ENCODE results near the gene NPB.

The NPB gene

GRCh38 chr17:81869221-81870130, 32.6 kb upstream of the NPB start:
- DNase-seq (ENCODE audit: low read depth in 3 of 3), result no peak

GRCh38 chr17:81870131-81870980, 31.7 kb upstream of the NPB start:
- no peak for DNase-seq (ENCODE audit: low read depth in 3 of 3)

- DNase-seq (ENCODE audit: low read depth in 3 of 3), result no peak
Measured at GRCh38 chr17:81870981-81871386, 31.1 kb upstream of the NPB start, which contains the start of gene ARHGDIA. ARHGDIA (minus strand) TSS chr17:81871337; CDS start chr17:81869930, 1,407 bp downstream.

DNA sequence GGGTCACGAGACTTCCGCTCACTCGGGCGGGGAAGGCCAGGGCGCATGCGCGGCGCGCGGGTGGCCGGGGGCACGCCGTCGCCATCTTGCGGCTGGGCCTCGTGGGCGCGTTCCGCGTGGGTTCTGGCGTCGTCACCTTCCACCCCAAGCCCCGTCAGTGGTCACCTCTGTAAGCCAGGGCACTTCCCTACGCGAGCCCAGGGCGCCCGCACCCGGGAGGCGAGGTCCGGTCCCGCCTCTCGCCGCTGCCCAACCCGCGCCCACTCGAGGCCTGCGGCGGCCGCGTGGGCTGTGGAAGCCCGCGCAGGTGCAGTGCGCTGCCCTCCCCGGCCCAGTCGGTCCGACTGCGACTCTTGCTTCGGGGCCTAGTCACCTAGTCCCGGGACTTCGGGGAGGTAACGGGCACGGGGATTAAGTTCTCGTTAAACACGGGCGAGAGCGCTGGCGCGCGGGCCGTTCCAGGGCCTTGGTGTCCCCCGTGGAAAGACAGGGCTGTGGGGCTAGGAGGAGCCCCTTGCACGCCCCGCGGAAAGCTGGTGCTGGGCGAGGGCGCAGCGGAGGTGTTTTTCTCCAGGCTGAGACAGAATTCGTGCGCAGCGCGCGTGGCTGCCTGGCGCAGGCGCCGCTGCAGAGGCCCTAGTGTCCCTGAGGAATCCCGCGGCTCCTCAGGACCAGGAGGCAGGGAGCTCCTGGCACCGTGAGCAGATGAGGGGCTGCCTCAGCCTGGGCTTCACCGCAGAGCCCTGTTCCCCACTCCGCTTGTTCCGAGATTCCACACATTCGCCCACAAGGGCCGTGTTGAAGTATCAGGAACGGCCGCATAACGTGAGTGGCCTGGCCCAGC, 30.4 kb upstream of the NPB start:
- peak; percentile 93 to 96 (median 95) for DNase-seq (ENCODE audit: low read depth in 3 of 3)

DNA sequence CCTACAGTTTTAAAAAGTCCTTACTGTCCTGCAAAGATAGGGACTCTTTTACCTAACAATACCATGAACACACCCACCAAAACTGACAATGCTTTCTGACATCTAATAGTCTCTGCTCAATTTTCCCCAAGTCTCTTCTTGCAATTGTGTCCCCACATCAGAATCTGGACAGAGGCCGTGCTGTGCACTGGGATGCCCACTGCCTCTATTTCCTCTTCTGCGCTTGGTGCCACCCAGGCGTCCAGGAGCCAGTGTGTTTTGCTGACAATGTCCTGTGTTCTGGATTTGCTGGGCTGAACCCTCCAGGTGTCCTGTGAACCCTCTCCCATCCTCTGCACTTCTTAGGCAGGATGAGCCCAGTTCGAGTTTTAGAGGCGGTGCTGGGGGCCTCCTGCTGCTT, 24.5 kb upstream of the NPB start:
- no peak for DNase-seq (ENCODE audit: low read depth in 3 of 3)

DNA sequence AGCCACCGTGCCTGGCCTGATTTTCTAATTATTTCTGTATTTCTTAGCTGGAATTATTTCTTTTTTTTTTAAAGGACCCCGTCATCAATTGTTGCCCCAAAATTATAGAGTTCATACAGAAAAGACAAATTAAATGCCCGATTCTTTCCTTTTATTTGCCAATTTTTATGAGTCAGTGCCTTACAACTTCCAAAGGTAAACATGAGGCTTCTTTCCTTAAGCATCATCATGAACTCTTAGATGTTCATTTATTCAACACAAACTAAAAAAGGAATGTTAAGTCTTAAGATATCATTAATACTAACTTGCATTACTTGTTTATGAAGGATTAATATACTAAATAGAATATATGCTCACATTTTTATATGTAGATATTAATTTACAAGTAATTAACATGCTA, 23.7 kb upstream of the NPB start:
- DNase-seq (ENCODE audit: low read depth in 3 of 3), result no peak

DNA sequence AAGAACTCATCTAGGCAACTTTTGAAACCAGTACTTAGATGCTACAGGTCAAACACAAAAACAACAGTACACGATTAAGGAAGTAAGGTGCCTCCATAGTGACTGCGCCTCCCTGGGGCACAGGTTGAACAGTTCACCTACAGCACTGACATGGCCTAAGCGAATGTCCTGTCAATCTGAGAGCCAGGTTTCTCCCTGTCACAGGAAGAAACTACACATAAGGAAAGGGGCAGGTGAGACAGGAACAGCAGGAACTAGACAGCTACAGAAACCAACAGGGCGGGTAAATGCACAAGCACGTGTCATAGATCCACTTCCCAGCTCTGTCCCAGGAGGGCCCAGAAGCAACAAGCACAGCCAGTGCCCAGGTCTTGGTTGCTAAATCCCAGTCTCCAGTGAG, 22.9 kb upstream of the NPB start:
- DNase-seq (ENCODE audit: low read depth in 3 of 3), result no peak

DNA sequence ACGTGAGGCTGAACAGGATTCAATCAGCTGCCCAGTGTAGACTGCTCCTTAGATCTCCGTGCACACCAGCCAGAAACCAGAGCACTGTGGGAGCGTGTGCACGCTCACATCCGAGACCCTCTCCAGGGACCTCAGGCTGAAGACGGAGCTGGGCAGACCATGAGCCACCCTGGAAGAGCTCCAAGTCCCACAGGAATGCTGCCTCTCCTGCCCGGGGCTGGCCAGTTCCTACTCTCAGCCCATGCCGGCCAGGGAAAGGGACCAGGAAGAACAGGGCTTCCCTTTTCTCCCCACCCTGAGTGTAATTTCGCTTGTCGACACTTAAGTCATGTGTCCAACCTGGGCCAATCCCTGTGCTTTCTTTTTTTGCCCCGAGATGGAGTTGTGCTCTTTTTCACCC, 17.5 kb upstream of the NPB start:
- DNase-seq (ENCODE audit: low read depth in 3 of 3), result no peak

DNA sequence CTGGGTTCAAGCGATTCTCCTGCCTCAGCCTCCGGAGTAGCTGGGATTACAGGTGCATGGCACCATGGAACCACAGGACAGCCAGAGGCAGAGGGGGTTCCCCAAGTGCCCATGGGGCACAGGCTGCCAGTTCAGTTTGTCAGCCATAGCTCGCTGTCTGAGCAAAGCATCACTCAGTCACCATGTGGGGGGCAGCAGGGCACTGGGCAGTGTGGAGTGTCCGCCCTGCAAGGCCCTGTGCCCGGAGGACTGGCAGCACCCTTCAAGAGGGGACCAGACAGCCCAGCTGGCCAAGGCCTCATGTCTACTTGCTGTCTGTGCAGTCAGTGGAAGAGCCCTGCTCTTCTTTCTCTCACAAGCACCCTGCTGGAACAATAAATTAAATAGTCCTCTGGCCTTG, 17.1 kb upstream of the NPB start:
- no peak for DNase-seq (ENCODE audit: low read depth in 3 of 3)

DNA sequence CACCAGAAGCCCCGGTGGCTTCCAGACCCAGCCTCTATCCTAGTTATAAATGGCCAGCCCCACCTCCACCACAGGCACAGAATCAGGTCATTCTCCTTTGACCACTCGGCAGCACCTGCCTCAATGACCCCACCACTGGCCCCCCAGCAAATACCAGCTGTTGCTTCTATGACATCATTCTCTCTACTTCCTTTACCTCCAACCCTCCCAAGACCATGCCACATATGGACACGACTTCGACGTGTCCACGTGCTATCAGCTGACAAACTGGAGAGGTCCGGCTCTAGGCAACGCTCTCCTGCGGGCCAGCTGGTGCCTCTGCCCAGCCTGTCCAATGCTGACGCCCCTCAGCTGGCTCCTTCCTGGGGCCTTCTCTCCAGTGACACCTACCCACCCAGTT, 16.6 kb upstream of the NPB start:
- no peak for DNase-seq (ENCODE audit: low read depth in 3 of 3)

DNA sequence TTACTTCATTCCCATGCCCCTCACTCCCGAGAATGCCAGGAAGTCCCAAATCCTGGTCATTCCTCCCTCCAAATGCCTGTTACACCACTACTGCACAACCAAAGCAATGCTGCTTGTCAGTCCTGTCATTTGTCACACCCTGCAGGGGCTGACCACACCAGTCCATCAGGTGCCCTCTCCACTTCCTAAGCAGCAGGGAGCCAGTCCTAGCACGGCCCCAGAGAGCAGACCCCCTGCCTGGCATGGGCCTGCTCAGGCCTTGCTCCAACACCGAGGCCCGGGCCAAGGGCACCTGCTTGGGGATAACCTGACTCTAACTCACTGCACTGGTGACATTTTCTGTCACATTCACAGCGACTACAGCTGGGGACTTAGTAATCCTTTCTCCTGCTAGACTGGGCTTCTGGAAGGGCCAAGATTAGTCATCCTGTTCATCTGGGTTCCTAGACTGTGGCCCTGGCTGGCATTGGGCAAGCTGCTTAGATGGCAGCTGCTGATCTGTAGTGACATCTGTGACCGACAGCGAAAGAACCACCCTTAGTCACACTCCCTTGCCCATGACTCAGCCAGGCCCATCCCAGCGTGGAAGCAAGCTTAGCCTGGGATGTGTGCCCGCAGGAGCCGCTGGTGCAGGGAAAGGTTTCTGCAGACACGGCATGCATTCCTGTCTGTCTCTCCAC, 16.0 kb upstream of the NPB start:
- no peak for DNase-seq (ENCODE audit: low read depth in 3 of 3)

DNA sequence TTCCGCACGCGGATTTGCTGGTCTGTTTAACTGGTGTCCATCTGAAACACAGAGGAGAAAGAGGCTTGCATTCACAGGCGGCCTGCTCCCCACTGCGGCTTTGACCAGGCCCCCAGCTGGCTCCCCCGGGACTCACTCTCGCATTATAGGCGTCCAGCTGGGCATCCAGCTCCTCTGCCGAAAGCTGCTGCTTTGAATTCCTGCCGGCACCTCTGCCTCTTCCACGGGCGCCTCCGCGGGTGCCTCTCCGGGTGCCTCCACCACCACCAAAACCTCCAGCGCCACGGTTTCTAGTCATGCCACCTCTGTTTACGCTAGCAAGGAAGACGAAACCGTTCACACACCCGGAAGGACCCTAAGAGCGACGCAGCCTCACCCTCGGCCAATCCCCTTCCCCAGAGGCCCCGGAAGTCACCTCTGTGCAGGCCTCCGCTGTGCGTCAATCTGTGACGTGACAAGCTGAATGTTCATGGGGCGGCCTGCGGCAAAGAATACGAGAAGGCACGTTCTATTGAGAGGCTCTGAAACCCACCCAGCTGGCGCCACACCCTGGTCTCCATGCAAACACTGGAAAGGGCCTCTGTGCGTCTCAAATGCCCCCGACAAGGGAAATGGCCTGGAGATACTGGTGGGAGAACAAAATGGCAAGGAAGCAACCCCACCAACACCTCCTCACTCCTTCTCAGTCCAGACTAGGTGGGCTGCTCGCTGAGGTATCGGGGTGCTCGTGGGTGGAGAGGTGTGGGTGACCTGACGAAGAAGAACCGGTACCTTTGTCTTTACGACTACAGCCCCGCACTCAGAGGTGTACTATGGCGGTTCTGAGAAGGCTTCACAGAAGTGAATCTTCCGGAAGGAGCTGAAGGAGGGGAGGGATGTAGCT, 13.7 kb upstream of the NPB start:
- no peak for DNase-seq (ENCODE audit: low read depth in 3 of 3)

GRCh38 chr17:81888988-81889595, 12.9 kb upstream of the NPB start:
- no peak for DNase-seq (ENCODE audit: low read depth in 3 of 3)

GRCh38 chr17:81889602-81890001, 12.4 kb upstream of the NPB start:
- DNase-seq (ENCODE audit: low read depth in 3 of 3), result no peak

DNA sequence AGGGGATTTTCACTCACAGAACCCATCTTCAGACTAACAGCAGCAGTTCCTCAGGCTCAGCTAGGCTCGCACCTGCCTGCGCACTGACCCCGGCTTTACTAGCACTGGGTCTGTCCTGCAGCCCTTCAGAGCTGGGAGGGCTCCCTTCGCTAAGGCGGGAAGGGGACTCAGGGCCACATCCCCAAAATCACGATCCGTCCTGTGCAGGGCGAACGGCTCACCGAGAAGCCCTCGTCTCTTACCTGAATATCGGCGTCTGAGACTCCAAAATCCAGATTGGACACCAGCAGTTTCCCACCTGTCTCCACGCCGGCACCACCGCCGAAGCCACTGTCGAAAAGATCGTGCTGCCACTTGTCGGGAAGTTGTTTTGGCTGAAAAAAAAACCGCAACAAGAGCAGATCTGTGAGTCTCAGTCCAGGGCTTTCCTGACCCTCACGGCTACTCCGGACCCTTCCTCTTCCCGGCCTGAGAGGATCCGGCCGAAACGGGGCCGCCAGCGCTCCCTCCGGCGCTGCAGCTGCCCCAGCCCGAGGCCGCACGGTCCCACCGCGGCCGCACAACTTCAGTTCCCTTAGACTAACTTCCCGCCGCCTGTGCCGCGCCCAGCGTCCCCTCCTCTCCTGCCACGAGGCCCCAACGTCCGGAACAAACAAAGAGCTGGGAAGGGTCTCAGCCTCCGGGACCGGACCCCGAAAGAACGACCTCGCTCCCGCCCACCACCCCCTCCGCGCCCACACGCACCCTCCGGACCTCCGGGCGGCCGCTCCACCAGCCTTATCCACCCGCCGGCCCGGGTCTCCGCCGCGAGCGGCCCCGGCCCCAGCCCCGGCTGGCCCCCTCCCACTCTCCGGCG, 11.4 kb upstream of the NPB start:
- peak in 1 of 3 experiments; percentile 11 for DNase-seq (ENCODE audit: low read depth in 3 of 3)

GRCh38 chr17:81891303-81891552, 10.8 kb upstream of the NPB start:
- no peak for DNase-seq (ENCODE audit: low read depth in 3 of 3)

DNA sequence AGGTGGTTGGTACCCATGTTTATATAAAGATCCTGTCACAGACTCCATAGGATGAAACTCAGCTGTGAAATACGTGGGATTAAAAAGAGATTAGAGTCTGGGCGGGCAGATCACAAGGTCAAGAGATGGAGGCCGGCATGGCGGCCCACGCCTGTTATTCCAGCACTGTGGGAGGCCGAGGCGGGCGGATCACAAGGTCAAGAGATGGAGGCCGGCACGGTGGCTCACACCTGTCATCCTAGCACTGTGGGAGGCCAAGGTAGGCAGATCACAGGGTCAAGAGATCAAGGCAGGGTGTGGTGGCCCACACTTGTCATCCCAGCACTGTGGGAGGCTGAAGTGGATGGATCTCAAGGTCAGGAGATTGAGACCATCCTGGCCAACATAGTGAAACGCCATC, 6.6 kb upstream of the NPB start:
- no peak for DNase-seq (ENCODE audit: low read depth in 3 of 3)

DNA sequence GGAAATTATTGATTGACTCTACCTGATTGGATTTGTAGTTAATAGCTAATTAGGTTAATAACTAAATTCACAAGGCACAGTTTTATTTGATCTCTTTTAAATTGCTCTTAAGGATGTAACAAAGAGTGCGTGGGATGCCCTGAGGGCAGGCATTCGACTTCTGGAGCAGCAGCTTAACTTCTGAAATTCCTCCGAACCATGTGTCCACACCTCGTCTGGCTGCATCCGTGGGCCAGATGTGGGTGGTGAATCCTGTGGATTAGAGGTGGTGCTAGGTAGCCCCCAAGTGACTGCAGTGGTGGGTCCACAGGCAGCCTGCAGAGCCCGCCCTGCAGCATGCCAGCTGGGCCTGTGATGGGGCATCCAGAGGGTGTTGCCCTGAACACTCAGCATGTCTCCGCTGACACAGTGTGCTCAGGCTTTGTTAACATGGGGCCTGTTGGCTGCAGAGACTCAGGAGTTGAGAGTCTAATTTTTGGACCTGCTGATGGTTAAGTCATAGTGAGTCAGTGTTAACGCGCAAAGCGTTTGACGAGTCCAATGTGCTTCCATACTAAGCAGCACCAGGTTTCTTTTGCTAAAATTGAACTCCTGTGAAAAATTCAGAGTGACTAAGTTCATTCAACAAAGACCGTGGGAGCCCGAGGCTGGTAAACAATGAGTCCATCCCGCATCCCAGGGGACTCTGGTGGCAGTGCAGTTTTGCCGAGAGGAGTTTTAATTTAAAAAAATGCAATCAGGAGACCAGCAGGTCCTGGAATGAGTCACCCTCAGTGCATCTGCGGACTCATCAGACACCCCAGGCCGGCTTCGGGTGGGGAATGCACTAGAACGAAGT, 3.8 kb upstream of the NPB start:
- no peak for DNase-seq (ENCODE audit: low read depth in 3 of 3)
